SKM-1 treated with dmso at 0.1 percent for 144 hours (cell line): ENCODE results near the gene FTCDNL1.

Experiments
- DNase-seq: peaks from one replicate; lab custom pipeline; 2025; ENCODE audit not compliant: unreplicated experiment; lab: John Stamatoyannopoulos, UW

Gene FTCDNL1

GRCh38 chr2:199850718-199851500, at the start of gene FTCDNL1:
Gene FTCDNL1, minus strand, starts transcription at chr2:199851192. Its CDS starts 2,230 bp downstream, at chr2:199848962.
- peak; percentile 65 for DNase-seq

GRCh38 chr2:199896617-199897016, 45.6 kb upstream of the FTCDNL1 start:
- DNase-seq = no peak

- DNase-seq = no peak
Observed at GRCh38 chr2:199895406-199895805, 44.4 kb upstream of the FTCDNL1 start.

DNA sequence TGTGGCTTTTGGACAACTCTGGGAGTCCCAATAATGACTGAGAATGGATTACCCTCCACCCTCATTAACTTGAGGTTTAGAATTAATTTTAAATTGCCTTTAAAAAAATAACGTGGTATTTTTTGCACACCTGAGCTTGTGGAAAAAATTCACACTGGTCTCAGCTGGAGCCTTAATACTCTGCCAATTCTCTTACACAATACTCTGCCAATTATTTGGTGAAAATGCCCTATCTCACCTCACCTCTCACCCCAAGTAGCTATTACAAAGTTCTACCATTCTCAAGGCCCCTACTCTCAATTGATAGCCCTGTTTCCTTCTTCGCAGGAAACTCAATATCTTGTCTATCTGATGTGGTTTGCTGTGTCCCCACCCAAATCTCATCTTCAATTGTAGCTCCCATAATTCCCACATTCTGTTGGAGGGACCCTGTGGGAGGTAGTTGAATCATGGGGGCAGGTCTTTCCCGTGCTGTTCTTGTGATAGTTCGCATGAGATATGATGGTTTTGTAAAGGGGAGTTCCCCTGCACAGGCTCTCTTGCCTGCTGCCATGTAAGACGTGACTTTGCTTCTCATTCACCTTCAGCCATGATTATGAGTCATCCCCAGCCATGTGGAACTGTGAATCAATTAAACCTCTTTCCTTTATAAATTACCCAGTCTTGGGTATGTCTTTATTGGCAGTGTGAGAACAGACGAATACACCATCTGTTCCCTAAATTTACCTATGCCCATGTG, 32.7 kb upstream of the FTCDNL1 start:
- no peak for DNase-seq

GRCh38 chr2:199882667-199883066, 31.7 kb upstream of the FTCDNL1 start:
- DNase-seq = no peak

DNA sequence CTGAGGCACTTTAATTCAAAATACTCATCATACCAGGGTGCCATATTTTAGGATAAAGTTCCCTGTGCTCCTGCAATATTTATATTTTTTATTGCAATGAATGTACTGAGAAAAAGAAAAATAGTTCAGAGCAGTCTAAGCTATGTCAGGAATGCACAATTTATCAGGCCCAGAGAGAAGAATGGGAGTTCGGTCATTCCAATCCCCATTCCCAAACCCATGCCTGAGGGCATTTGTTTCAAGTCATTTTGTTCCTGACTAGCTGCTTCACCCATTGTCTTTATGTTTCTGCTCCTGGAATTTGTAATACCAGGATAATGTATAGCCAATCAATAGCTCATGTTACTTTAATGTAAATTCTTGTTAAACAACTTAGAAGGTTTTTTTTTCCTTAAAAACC, 24.4 kb upstream of the FTCDNL1 start:
- DNase-seq = no peak

- no peak for DNase-seq
Observed at GRCh38 chr2:199874209-199874608, 23.2 kb upstream of the FTCDNL1 start.

- DNase-seq = no peak
Observed at GRCh38 chr2:199870581-199870980, 19.6 kb upstream of the FTCDNL1 start.

DNA sequence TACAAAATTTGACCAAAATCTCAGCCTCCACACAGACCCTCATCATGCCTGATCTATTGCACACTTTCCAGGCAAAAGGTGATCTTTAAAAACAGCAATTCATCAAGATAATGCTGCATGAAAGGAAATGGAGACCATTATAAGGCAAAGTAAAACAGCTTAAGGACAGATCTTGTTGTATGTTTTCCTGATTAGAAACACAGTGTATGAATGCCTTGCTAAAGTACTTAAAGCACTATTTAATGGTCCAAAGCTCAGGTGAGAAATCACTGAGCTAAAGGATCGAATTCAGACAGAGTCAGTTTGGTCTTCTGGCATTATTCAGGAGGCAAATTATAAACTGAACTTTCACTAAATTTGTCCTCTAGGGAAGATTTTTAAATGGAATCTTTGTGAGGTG, 18.7 kb upstream of the FTCDNL1 start:
- DNase-seq = no peak

DNA sequence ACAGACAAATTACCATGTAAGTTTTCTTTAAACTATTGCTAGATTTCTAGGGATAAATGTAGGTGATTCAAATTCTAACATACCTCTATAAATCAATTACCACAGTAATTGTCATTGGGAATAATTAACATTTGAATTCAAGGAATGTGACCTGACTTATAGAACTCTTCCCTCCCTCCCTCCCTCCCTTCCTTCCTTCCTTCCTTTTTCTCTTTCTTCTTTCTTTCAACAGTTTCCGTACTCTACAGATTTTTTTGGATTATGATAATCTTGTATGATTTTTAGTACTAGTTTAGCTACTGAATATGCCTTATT, 18.2 kb upstream of the FTCDNL1 start:
- DNase-seq = no peak

- DNase-seq = no peak
Observed at GRCh38 chr2:199868431-199869226, 17.6 kb upstream of the FTCDNL1 start.

DNA sequence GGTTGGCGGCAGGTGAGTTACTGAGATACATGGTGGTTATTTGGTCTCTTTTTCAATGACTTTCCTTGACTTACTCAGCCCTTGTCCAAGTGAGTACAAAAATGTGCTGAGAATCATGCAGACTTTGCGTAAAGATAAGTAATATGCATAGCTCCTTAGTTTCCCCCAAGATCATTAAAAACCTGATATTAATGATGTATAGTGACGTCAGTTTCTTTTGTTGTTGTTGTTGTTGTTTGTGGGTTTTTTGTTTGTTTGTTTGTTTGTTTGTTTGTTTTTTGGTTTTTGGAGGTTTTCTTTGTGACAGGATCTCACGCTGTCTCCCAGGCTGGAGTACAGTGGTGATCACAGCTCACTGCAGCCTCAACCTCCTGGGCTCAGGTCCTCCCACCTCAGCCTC, 14.9 kb upstream of the FTCDNL1 start:
- no peak for DNase-seq

DNA sequence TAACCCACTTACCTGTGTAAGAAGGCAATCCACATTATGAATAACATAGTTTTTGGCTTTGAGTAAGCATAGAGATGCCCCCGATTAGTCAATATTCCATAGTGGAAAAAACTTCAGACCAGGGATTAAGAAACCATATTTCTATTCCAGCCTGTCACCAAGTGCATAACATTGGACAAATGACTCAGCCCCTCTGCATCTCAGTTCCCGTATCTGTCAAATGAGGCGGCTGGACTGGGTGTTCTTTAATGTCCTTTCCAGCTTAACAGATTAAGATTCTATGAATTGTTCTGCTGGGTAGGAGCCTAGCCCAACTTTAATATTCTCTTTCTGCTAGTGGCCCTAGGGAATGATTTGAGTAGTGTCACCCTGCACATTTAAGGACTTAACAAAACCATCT, 11.8 kb upstream of the FTCDNL1 start:
- DNase-seq = no peak

DNA sequence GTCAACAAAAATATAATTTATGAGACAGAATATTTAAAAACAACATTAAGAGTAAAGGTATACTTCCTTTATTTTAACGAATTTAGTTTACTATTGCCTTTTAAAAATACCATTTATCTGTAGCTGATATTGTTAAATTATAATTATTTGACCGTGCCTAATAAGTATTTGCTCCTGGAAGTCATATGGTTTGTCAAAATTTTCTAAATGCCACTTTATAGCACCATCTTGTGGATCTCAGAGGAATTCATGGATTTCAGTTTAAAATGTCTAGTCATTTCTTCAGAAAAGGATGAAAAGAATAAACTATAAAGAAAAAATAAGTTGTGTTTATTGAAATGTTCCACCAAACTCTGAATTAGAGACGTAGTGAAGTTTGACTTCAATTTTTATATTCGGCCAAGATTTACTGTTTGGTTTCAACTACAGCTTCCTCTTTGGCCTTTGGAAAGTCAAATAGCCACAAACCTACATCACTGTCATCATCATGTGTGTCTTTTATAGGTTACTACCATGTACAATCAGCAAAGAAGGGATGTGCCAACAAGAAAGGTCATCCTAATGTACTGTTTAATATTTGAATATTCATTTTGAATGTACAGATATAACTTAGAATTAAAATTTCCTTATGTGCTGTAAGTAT, 10.3 kb upstream of the FTCDNL1 start:
- DNase-seq = peak; percentile 49

- DNase-seq = no peak
Observed at GRCh38 chr2:199855812-199856211, 4.8 kb upstream of the FTCDNL1 start.

GRCh38 chr2:199851883-199852282, 891 bp upstream of the FTCDNL1 start:
- DNase-seq = no peak

DNA sequence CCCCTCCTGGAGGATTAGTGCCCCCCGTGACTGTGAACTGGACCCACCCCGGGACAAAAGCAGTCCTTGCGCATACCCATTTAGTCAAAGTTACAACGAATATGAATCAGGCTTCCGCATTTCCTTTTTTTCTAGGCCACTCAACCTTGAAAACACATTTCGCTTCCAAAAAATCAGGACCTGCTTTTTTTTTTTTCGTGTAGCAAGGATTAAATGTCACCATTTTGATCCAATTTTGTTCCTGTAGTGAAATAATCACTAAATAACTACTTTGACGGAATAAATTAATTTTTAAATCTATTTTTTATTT, 464 bp upstream of the FTCDNL1 start:
- DNase-seq = no peak

GRCh38 chr2:199850218-199850717, 724 bp downstream of the FTCDNL1 start:
- DNase-seq = no peak

GRCh38 chr2:199848389-199849130, 2.4 kb downstream of the FTCDNL1 start:
- no peak for DNase-seq

DNA sequence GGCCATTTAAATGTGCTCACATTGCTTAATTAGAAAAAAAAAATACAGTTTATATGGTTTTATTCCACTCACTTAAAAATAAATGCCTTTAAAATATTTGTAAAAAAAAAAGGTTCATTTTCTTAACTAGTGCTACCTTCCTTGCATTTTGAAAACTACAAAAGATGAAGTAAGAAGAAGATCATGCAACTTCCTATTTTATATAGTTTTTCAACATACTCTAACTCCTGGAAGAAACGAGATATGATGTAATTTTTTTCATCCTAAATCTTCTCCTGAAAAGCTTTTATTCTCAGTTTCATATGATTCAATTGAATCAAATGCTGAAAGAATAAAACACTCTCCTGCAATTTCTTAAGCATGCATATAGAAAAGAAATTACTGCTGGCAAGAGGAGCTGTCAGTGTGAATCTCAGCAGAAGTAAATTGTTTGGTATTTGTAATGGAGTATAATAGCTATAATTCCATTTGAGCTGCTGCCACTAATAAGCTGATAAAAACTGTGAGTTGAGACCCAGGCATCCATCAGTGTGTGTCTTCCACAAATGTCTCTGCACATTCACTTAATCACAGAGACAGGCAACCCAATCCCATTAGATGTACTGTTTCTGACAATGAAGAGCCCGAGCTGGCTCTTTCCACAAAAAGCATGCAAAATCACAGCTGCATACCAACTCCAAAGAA, 3.7 kb downstream of the FTCDNL1 start:
- DNase-seq = peak; percentile 17
